Mesenteric fat pad (tissue), 1 donor: ENCODE results near the gene NATD1. TPM values are rescaled to one million over a fixed set of nuclear protein-coding genes. Genes with fewer than 3 reads are reported as not detected.

ENCODE experiments used
- DNase-seq: peaks from one replicate; pipeline ENCODE4 v3.0.0-alpha.2; 2020; ENCODE audit warnings: low spot score
- long read RNA-seq: library from polyadenylated mRNA; unstranded; transcript quantifications from one replicate; pipeline ENCODE4 v2.0.0, GENCODE V29; 2020
- total RNA-seq: library from RNA; stranded (reverse); fragmentation: NEBNext Ultra II Directional; extraction: Animal tissue kit (Norgen Biotek cat#: 25700); gene quantifications from one replicate; pipeline ENCODE4 v1.2.1, GENCODE V29; 2021
- donor health status: DM: yes; HTN: yes; CAD: no.

Gene NATD1
- total RNA-seq: 17.4 TPM
- long read RNA-seq, full-length matches to known transcripts: 1 of 36 reads
- long read RNA-seq, partial matches to known transcripts: 0 of 36 reads
- long read RNA-seq, other reads (novel, unspliced or antisense): 35 of 36 reads

- no peak for DNase-seq
Measured at GRCh38 chr17:21252796-21253645, at the start of gene NATD1. Gene NATD1, minus strand, starts transcription at chr17:21253410. Its CDS starts 146 bp downstream, at chr17:21253264.

- no peak for DNase-seq
Measured at GRCh38 chr17:21301593-21302550, 48.7 kb upstream of the NATD1 start.

- no peak for DNase-seq
Measured at GRCh38 chr17:21300601-21301571, 47.7 kb upstream of the NATD1 start.

- DNase-seq: no peak
Measured at GRCh38 chr17:21299981-21300600, 46.9 kb upstream of the NATD1 start.

- DNase-seq: no peak
Measured at GRCh38 chr17:21298983-21299519, 45.8 kb upstream of the NATD1 start.

- no peak for DNase-seq
Measured at GRCh38 chr17:21298056-21298982, 45.1 kb upstream of the NATD1 start.

GRCh38 chr17:21297597-21297996 lies 44.4 kb upstream of the NATD1 start:
- no peak for DNase-seq

- no peak for DNase-seq
Measured at GRCh38 chr17:21297026-21297520, 43.9 kb upstream of the NATD1 start.

- no peak for DNase-seq
Measured at GRCh38 chr17:21296097-21297025, 43.2 kb upstream of the NATD1 start.

- no peak for DNase-seq
Measured at GRCh38 chr17:21295036-21295952, 42.1 kb upstream of the NATD1 start.

GRCh38 chr17:21294321-21295035 lies 41.3 kb upstream of the NATD1 start:
- DNase-seq: no peak

GRCh38 chr17:21293831-21294210 lies 40.6 kb upstream of the NATD1 start:
- DNase-seq: no peak

- DNase-seq: no peak
Measured at GRCh38 chr17:21292867-21293830, 39.9 kb upstream of the NATD1 start.

GRCh38 chr17:21291862-21292261 lies 38.7 kb upstream of the NATD1 start:
- DNase-seq: no peak
